Thymus (tissue), 11 donors: ENCODE data around the gene CCDC24. TPM values are rescaled to one million over a fixed set of nuclear protein-coding genes. Genes with fewer than 3 reads are reported as not detected.

Experiments used
- DNase-seq, 9 donors: peaks; one replicate each; pipeline ENCODE4 v3.0.0-alpha.2; 2013; ENCODE audit warnings: low spot score in 9 of 9, low read depth in 6 of 9, missing footprints in 1 of 9
- H3K27ac ChIP-seq, 2 donors: one replicate each; pipeline ENCODE4 v1.5.1; 2013; ENCODE audit warnings: control low read depth in 1 of 2, low read depth in 1 of 2, low read length in 1 of 2, mild to moderate bottlenecking in 1 of 2, moderate library complexity in 1 of 2
- H3K27me3 ChIP-seq, 2 donors: one replicate each; pipeline ENCODE4 v1.5.1; 2013; ENCODE audit warnings: low read length in 1 of 2; ENCODE audit not compliant: control insufficient read depth in 2 of 2, insufficient read depth in 1 of 2
- H3K36me3 ChIP-seq, 2 donors: one replicate each; pipeline ENCODE4 v1.5.1; 2013; ENCODE audit warnings: low read length in 1 of 2, mild to moderate bottlenecking in 1 of 2, moderate library complexity in 1 of 2; ENCODE audit not compliant: control insufficient read depth in 2 of 2, insufficient read depth in 2 of 2
- H3K4me1 ChIP-seq, 2 donors: one replicate each; pipeline ENCODE4 v1.5.1; 2013; ENCODE audit warnings: low read length in 2 of 2; ENCODE audit not compliant: control insufficient read depth in 2 of 2, insufficient read depth in 2 of 2
- H3K4me3 ChIP-seq, 2 donors: one replicate each; pipeline ENCODE4 v1.5.1; 2013; ENCODE audit warnings: low read length in 2 of 2, control low read depth in 1 of 2, mild to moderate bottlenecking in 1 of 2
- H3K9me3 ChIP-seq, 2 donors: one replicate each; pipeline ENCODE4 v1.5.1; 2013; ENCODE audit warnings: low read length in 1 of 2, mild to moderate bottlenecking in 1 of 2; ENCODE audit not compliant: control insufficient read depth in 2 of 2, insufficient read depth in 1 of 2
- WGBS: extraction: QIAGEN DNeasy Blood & Tissue Kit; methylation state at CpG from one replicate; pipeline ENCODE4 v1.1.7; 2013; 5-methylcytosine and 5-hydroxymethylcytosine counted together
- polyA plus RNA-seq: library from polyadenylated mRNA; stranded (reverse); fragments of 200-250 nt; gene quantifications from one replicate; pipeline ENCODE4 v1.2.3, GENCODE V29; 2013
- total RNA-seq: library from RNA; stranded (reverse); fragments of 120-200 nt; gene quantifications from one replicate; pipeline ENCODE4 v1.2.4, GENCODE V29; 2013
- donor health status: healthy.

The CCDC24 gene
- total and polyA plus RNA-seq, 2 donors: 2.1 to 11.1 TPM

DNA sequence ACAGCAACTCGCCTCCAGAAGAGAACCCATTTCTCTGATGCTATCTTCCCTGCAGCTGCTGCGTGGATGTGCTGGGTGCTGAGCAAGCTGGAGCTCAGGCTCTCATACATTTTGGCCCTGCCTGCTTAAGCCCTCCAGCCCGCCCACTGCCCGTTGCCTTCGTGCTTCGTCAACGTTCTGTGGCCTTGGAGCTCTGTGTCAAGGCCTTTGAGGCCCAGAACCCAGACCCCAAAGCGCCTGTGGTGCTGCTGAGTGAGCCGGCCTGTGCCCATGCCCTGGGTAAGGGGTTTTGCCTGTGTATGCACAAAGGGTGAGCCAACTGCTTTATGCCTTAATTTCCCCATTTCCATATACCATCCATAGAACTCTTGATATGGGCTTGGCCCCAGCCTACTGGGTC is 20.5 kb upstream of the CCDC24 start:
- Histone ChIP-seq H3K9me3 (no peaks in the 10 kb centered on the region), H3K4me1 (peaks cover 14 to 29% of the 10 kb centered on the region in 2 donors), H3K4me3 (no peak overlapping the region), H3K27me3 (no peaks in the 10 kb centered on the region), H3K36me3 (peaks cover 0 to 7% of the 10 kb centered on the region in 2 donors), H3K27ac (no peak overlapping the region)
- 97% methylated on average over 9 of the region's 9 CpGs for WGBS
- DNase-seq: no peak

DNA sequence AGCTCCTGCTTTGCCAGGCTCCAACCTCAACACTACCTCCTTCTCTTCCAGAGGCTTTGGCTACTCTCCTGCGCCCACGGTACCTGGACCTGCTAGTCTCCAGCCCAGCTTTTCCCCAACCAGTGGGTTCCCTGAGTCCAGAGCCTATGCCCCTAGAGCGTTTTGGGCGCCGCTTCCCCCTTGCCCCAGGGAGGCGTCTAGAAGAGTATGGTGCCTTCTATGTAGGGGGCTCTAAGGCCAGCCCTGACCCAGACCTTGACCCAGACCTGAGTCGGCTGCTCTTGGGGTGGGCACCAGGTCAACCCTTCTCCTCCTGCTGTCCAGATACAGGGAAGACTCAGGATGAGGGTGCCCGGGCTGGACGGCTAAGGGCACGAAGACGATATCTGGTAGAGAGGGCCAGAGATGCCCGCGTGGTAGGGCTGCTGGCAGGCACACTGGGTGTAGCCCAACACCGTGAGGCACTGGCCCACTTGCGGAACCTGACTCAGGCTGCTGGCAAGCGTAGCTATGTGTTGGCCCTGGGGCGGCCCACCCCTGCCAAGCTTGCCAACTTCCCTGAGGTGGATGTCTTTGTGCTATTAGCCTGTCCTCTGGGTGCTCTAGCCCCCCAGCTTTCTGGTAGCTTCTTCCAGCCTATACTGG is 19.9 kb upstream of the CCDC24 start:
- Histone ChIP-seq H3K4me1 (peaks cover 19 to 35% of the 10 kb centered on the region in 2 donors), H3K27ac (no peak overlapping the region), H3K4me3 (no peak overlapping the region), H3K27me3 (no peaks in the 10 kb centered on the region), H3K36me3 (peaks cover 0 to 11% of the 10 kb centered on the region in 2 donors), H3K9me3 (no peaks in the 10 kb centered on the region)
- no peak for DNase-seq
- 97% methylated on average over 17 of the region's 17 CpGs for WGBS

DNA sequence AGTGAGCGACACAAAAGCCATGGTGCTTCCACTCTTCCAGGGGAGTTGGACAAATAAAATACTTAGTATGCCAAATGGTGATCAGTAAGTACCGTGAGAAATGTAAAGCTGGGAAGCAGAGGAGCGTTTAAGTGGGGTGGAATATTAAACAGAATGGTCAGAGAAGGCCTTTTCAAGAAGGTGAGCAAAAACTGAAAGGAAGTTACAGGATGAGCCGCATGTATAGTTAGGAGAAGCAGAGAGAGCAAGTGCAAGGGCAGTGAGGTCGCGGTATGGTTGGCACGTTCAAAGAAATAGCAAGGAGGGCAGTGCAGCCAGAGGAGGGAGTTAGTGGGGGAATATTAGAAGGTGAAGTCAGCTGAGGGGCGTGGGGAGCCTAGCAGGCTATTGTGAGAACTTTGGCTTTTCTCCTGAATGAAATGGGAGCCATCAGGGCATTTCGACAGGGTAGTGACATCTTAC is 17.4 kb upstream of the CCDC24 start:
- Histone ChIP-seq H3K27me3 (peaks cover 0 to 14% of the 10 kb centered on the region in 2 donors), H3K9me3 (no peaks in the 10 kb centered on the region), H3K27ac (peak overlapping the region; percentile 78 to 84), H3K4me1 (peaks cover 28 to 53% of the 10 kb centered on the region in 2 donors), H3K4me3 (peak overlapping the region; percentile 81 to 87), H3K36me3 (peaks cover 19 to 29% of the 10 kb centered on the region in 2 donors)
- 47% methylated on average over 9 of the region's 9 CpGs for WGBS
- DNase-seq: no peak

DNA sequence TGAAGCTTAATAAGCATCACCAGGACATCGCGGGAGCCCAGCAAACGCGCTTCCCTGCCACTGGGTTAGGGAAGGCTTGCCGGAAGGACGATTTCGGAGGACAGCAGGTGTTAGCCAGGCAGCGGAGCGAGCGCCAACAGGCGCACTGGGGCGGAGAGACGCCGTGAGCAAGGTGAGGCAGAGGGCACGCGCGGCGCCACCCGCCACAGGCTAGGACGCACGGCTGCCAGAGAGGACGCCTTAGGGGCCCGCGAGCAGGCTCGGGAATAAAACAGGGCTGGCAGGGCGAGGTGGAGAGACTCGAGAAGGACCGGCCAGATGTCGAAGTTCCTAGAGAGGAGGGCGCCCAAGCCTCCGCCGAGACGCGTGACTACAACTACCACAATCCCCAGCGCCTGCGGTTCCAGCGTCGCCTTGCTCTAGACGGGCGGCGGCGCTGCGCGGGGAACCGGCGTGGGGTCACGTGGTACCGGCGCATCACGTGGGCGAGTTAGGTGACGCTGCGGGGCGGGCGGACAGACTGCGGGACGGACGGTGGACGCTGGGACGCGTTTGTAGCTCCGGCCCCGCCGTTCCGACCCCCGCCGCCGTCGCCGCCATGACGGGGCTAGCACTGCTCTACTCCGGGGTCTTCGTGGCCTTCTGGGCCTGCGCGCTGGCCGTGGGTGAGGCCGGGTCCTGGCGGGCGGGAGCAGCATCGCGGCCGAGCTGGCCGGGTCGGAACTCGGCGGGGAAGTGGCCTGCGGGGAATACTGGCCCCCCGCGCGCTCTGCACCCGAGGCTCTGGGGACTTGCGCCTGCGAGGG is 16.8 kb upstream of the CCDC24 start, which contains the start of gene ATP6V0B:
ATP6V0B (plus strand) TSS at position 518 of the 806 bp plus-strand sequence; CDS start at position 599, 81 bp downstream.
- Histone ChIP-seq H3K9me3 (no peaks in the 10 kb centered on the region), H3K4me3 (peak within 1 kb of the TSS; percentile 81 to 87), H3K27me3 (peaks cover 2 to 18% of the 10 kb centered on the region in 2 donors), H3K36me3 (peaks cover 19 to 29% of the 10 kb centered on the region in 2 donors), H3K27ac (peak within 1 kb of the TSS; percentile 79 to 84), H3K4me1 (peaks cover 25 to 49% of the 10 kb centered on the region in 2 donors)
- DNase-seq: peak; percentile 79 to 95 (median 89)
- under 1% methylated on average over 93 of the region's 93 CpGs for WGBS

DNA sequence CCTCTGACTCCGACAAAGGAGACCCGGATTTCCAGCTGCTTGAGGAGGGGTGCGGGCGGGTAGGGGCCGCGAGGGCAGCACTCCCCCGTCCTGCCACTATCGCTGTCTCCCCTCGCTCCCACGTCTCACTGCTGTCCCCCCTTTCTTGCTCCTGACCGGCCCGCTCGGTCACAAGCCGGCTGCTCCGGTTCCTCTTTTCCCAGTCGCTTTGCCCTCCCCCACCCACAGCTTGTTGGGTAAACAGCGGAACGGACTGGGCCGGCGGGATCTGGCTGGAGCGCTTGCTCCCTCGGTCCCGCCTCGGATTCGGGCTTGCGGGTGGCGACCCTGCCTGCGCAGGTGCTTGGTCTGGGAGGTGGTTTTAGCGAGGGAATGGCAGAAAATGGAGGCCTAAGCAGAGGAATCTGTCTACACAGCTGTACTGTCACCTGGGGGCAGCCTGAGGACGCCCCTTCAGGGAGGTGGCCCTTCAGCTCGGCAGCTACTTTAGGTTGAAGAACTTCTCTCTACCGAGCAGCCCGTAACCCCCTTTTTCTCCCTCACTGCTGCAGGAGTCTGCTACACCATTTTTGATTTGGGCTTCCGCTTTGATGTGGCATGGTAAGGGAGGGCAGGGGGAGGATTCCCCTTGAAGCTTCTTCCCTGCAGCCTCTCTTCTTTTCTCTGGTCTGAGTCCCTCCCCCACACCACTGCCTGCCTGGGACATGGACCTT is 16.0 kb upstream of the CCDC24 start:
- Histone ChIP-seq H3K9me3 (no peaks in the 10 kb centered on the region), H3K27ac (peak overlapping the region; percentile 79 to 84), H3K36me3 (peaks cover 19 to 29% of the 10 kb centered on the region in 2 donors), H3K4me1 (peaks cover 23 to 51% of the 10 kb centered on the region in 2 donors), H3K4me3 (peak overlapping the region; percentile 81 to 87), H3K27me3 (peaks cover 4 to 25% of the 10 kb centered on the region in 2 donors)
- WGBS: under 1% methylated on average over 34 of the region's 34 CpGs
- DNase-seq: peak in 8 of 9 donors; percentile 51 to 91 (median 69)

DNA sequence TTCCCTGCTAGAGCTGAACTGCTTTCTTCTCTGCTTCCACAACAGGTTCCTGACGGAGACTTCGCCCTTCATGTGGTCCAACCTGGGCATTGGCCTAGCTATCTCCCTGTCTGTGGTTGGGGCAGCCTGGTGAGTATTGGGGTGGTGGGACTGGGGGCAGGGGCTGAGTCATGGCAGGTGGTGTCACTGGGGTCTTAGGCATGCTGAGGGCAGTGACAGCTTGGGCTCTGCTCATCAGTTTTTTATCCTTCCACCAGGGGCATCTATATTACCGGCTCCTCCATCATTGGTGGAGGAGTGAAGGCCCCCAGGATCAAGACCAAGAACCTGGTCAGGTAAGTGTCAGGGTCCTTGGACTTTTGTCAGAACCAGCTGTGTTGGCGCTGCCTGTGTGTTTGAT is 15.4 kb upstream of the CCDC24 start:
- peaks cover 20 to 44% of the 10 kb centered on the region in 2 donors for H3K4me1 ChIP-seq
- peaks cover 19 to 29% of the 10 kb centered on the region in 2 donors for H3K36me3 ChIP-seq
- peak overlapping the region; percentile 81 to 87 for H3K4me3 ChIP-seq
- no peak for DNase-seq
- H3K9me3 ChIP-seq: no peaks in the 10 kb centered on the region
- H3K27ac ChIP-seq: peak overlapping the region in 1 of 2 donors; percentile 79
- WGBS: 80% methylated on average over 4 of the region's 4 CpGs
- H3K27me3 ChIP-seq: peaks cover 4 to 30% of the 10 kb centered on the region in 2 donors

DNA sequence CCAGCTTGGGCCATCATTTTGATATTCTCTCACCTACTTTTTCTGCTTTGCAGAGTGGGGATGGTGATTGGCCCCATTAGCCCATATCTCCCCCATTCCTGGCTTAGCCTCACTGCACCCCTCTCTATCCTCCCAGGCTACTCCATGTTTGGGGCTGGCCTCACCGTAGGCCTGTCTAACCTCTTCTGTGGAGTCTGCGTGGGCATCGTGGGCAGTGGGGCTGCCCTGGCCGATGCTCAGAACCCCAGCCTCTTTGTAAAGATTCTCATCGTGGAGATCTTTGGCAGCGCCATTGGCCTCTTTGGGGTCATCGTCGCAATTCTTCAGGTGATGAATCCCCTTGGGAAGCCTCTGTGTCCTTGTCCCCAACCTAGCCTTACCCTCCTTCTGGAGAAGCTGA is 14.5 kb upstream of the CCDC24 start:
- Histone ChIP-seq H3K4me1 (peaks cover 20 to 44% of the 10 kb centered on the region in 2 donors), H3K9me3 (no peaks in the 10 kb centered on the region), H3K27me3 (peaks cover 4 to 33% of the 10 kb centered on the region in 2 donors), H3K36me3 (peaks cover 19 to 29% of the 10 kb centered on the region in 2 donors), H3K27ac (no peak overlapping the region), H3K4me3 (no peak overlapping the region)
- 98% methylated on average over 8 of the region's 8 CpGs for WGBS
- no peak for DNase-seq

DNA sequence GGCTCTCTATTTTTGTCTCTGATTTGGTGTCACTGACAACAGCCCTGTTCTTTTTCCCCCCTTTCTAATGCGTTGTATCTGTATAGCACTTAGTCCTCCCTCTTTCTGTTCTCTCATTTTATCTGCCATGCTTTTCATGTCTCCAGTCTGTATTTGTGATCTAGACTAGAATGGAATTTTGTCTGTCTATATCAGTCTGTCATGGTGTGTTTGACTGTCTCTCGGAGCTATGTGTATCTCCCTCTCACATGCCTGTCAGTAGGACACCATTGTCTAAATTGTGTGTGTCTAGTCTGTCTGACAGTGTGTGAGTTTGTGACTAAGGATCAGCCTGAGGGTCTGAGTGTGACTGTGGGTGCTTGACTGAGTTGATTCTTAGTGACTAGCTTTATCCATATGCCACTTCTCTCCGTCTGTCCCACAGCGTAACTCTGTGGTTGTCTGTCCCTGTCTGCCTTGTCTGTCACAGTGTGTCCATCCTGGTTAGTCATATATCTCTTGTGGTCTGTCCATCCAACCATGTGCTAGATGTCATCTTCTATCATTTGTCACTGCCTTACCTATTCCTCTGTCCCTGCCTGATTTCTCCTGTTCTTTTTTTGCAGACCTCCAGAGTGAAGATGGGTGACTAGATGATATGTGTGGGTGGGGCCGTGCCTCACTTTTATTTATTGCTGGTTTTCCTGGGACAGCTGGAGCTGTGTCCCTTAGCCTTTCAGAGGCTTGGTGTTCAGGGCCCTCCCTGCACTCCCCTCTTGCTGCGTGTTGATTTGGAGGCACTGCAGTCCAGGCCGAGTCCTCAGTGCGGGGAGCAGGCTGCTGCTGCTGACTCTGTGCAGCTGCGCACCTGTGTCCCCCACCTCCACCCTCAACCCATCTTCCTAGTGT is 13.8 kb upstream of the CCDC24 start:
- Histone ChIP-seq H3K4me1 (peaks cover 20 to 44% of the 10 kb centered on the region in 2 donors), H3K36me3 (peaks cover 19 to 22% of the 10 kb centered on the region in 2 donors), H3K27me3 (peaks cover 4 to 33% of the 10 kb centered on the region in 2 donors), H3K9me3 (no peaks in the 10 kb centered on the region), H3K4me3 (no peak overlapping the region), H3K27ac (no peak overlapping the region)
- WGBS: 92% methylated on average over 9 of the region's 9 CpGs
- no peak for DNase-seq
